ENCODE data around the gene MPP3. TPM values are rescaled to one million over a fixed set of nuclear protein-coding genes. Genes with fewer than 3 reads are reported as not detected.

MPP3 gene
- total and polyA plus RNA-seq, 10 of the 15 experiments (the other 5 are each of a cell fraction or from before 2014, with no cell fraction given), result not detected

- TF ChIP-seq IRF3 (IDR thresholded peaks at IDR 0.05) (no peak), MYB (IDR thresholded peaks at IDR 0.05; ENCODE audit: borderline replicate concordance, low read depth, low read length) (no peak), NR2C1 (IDR thresholded peaks at IDR 0.05) (no peak), WRNIP1 (IDR thresholded peaks at IDR 0.05; ENCODE audit: borderline replicate concordance, low read depth, low read length) (no peak), KAT2A (conservative IDR thresholded peaks at IDR 0.05; ENCODE audit: control insufficient read depth, low read depth, low read length) (no peak), TCF7 (IDR thresholded peaks at IDR 0.05; ENCODE audit: borderline replicate concordance) (no peak), TARDBP (IDR thresholded peaks at IDR 0.05; ENCODE audit: borderline replicate concordance) (no peak), NR2F1 (conservative IDR thresholded peaks at IDR 0.05) (no peak)
Observed at GRCh38 chr17:43879723-43880419, 46.9 kb upstream of the MPP3 start (continued).

GRCh38 chr17:43878260-43879175, 45.6 kb upstream of the MPP3 start:
- CTCF ChIA-PET, result interaction anchor here (0.6 to 2.6 kb wide), 31 partner anchors 10 to 1382 kb away, joined by 3 to 10 read pairs (median 3); partner anchors contain the start of gene CD300LG
- H3K4me1 ChIP-seq (ENCODE audit: control insufficient read depth, insufficient read depth, low read length), result no peaks in the 10 kb centered on the region
- no peak overlapping the region for H3K27ac ChIP-seq (ENCODE audit: control insufficient read depth, insufficient read depth)
- 7% methylated on average over 13 of the region's 13 CpGs for WGBS (ENCODE audit: insufficient coverage, insufficient replicate concordance, low lambda C conversion rate, missing lambda C conversion rate)
- no peak overlapping the region for H3K9ac ChIP-seq (ENCODE audit: control insufficient read depth, insufficient read depth, low read length)
- SMC1A ChIA-PET (ENCODE audit: uncharacterized antibody, unreplicated experiment), result interaction anchor here (0.5 to 1.4 kb wide), 2 partner anchors 11 to 264 kb away, joined by 3 to 4 read pairs; no protein-coding TSS in a partner anchor
- RAD21 ChIA-PET (ENCODE audit: unreplicated experiment), result interaction anchor here (0.6 to 1.2 kb wide), 2 partner anchors 290 kb away, joined by 3 read pairs; no protein-coding TSS in a partner anchor
- H3K79me2 ChIP-seq (ENCODE audit: control insufficient read depth, insufficient read depth, low read length), result no peaks in the 10 kb centered on the region
- ATAC-seq (peak; percentile 98), DNase-seq (ENCODE audit: low read depth, low spot score) (no peak), FAIRE-seq (peak; percentile 85)
- intact Hi-C loops (cut with micrococcal nuclease; ENCODE audit: unreplicated experiment), result loop anchor here (10.0 kb wide), 1 partner anchor 116 kb away; no protein-coding TSS in a partner anchor
- no peak overlapping the region for H2AFZ ChIP-seq (ENCODE audit: control insufficient read depth, low read depth, low read length)
- in situ Hi-C loops (cut with MboI), result no loop called here
- no TSS peak for BruUV-seq (replicated peaks)
- H3K9me3 ChIP-seq (replicated peaks; ENCODE audit: control insufficient read depth, insufficient read depth, low read length), result no peaks in the 10 kb centered on the region
- no peak overlapping the region for H3K4me2 ChIP-seq (ENCODE audit: control insufficient read depth, insufficient read depth)
- POLR2A ChIA-PET, result no interaction called here
- no peaks in the 10 kb centered on the region for H3K36me3 ChIP-seq (ENCODE audit: control insufficient read depth in 2 of 2, insufficient read depth in 2 of 2, low read length in 1 of 2)
- H3K4me3 ChIP-seq, result no peak overlapping the region
- no peaks in the 10 kb centered on the region for H3K27me3 ChIP-seq (replicated peaks in 1 of 2; ENCODE audit: control insufficient read depth in 2 of 2, insufficient read depth in 2 of 2, low read length in 1 of 2)
- H4K20me1 ChIP-seq (ENCODE audit: control insufficient read depth, insufficient read depth), result no peaks in the 10 kb centered on the region
- TF ChIP-seq NFYB (IDR thresholded peaks at IDR 0.05; ENCODE audit: insufficient read depth, low read depth, low read length), result no peak
- no peak for TF ChIP-seq POLR2AphosphoS5 (IDR thresholded peaks at IDR 0.05; ENCODE audit: low read length)
- 0 out of 4 replicates have a peak, but pooled peaks of 1 of the 2 experiments have one; percentile 16 for TF ChIP-seq BHLHE40 (IDR thresholded peaks at IDR 0.05; ENCODE audit: borderline replicate concordance in 1 of 2, low read depth in 2 of 2, low read length in 1 of 2)
- TF ChIP-seq CTCF (IDR thresholded peaks at IDR 0.05 in 2 of 3, conservative IDR thresholded peaks at IDR 0.05 in 1 of 3; ENCODE audit: control insufficient read depth in 2 of 3, extremely low read depth in 1 of 3, insufficient read depth in 1 of 3, low read depth in 3 of 3, low read length in 3 of 3), result peak; percentile 84 to 99 (median 95)
- no peak for TF ChIP-seq ASH2L (IDR thresholded peaks at IDR 0.05; ENCODE audit: borderline replicate concordance, low read depth)
- TF ChIP-seq SMAD5 (IDR thresholded peaks at IDR 0.05; ENCODE audit: low read depth), result no peak
- no peak for TF ChIP-seq MEF2A (IDR thresholded peaks at IDR 0.05; ENCODE audit: insufficient read depth, low read depth, low read length)

Data from GM12878 (cell line).